Measurements from ENCODE around the gene EMC8. TPM values are rescaled to one million over a fixed set of nuclear protein-coding genes. Genes with fewer than 3 reads are reported as not detected.

Gene EMC8
- total RNA-seq, 1 donor from 2014 or later = 27.4 TPM

DNA sequence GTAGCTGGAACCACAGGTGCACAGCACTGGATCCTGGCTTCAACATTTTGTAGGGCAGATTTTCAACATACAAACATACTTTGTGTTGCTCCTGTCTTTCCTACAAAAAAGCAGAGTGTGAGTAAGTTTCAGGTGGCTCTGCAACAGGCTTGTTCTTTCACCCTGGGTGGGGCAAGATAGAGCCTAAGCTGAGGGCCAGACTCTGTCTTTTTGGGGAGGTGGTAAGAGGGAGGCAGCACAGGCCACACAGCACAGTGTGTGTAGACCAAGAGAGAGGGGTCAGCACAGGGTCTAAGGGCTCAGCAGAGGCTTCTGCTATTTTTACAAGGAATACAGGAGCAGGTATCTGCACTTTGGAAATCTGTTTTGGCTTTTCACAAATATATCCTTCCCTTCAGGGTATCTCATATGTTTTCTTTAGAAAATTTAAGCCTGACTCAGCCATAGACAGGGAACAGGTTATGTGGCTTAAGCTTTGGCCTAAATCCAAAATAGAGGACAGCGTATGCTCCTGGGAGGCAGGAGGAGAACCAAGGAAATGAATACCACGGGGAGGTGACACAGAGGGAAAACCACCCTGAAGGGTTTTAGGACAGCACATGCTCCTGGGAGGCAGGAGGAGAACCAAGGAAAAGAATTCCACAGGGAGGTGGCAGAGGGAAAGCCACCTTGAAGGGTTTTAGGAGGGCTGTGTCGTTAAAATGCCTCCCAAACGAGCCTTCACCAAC is 21.6 kb downstream of the EMC8 start:
- H3K27me3 Mint-ChIP-seq (ENCODE audit: low read depth) = no peaks in the 10 kb centered on the region
- no peak for TF ChIP-seq CTCF (IDR thresholded peaks at IDR 0.05)
- no peaks in the 10 kb centered on the region for H3K9me3 Mint-ChIP-seq (ENCODE audit: low read depth)
- no peak for DNase-seq (ENCODE audit: low spot score)
- H3K4me1 Mint-ChIP-seq (ENCODE audit: low read depth) = peaks cover 10% of the 10 kb centered on the region
- no peak overlapping the region for H3K4me3 Mint-ChIP-seq (ENCODE audit: unreplicated experiment)
- no peak overlapping the region for H3K27ac Mint-ChIP-seq (ENCODE audit: unreplicated experiment)
- H3K36me3 Mint-ChIP-seq (ENCODE audit: low read depth) = peaks cover 26% of the 10 kb centered on the region

DNA sequence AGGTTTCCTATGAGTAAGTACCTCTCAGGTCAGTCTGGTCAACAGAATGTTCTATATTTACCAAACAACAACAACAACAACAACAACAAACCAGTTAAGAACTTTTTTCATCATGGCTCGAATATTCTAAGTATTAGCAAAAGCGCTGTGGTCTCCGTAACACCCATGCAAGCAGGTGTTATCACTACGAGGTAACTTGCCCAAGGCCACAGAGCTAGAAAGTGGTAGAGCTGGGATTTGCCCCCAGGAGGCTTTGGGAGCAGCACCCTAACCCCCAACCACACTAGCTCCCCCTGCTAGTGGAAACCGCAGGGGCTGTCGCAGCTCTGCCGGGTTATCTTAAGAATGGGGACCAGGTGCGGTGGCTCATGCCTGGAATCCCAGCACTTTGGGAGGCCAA is 24.5 kb downstream of the EMC8 start:
- H3K27ac Mint-ChIP-seq (ENCODE audit: unreplicated experiment) = no peak overlapping the region
- H3K9me3 Mint-ChIP-seq (ENCODE audit: low read depth) = no peaks in the 10 kb centered on the region
- H3K27me3 Mint-ChIP-seq (ENCODE audit: low read depth) = no peaks in the 10 kb centered on the region
- peaks cover 7% of the 10 kb centered on the region for H3K4me1 Mint-ChIP-seq (ENCODE audit: low read depth)
- no peak overlapping the region for H3K4me3 Mint-ChIP-seq (ENCODE audit: unreplicated experiment)
- H3K36me3 Mint-ChIP-seq (ENCODE audit: low read depth) = peaks cover 14% of the 10 kb centered on the region
- no peak for DNase-seq (ENCODE audit: low spot score)
- no peak for TF ChIP-seq CTCF (IDR thresholded peaks at IDR 0.05)

DNA sequence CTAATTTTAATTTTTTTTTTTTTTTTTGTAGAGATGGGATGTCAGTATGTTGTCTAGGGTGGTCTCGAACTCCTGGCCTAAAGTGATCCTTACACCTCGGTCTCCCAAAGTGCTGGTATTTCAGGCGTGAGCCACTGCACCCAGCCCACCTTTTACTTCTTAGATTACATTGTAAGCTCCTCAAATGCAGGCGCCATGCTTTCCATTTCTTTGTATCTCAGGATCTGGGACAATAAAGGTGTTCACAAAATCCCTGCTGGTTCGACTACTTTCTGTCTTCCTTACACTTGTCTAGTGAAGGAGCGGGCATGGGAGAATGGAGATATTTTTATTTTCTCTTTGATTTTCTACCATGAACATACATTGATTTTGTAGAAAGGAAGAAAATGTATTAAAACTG is 25.2 kb downstream of the EMC8 start:
- Mint-ChIP-seq H3K27ac (ENCODE audit: unreplicated experiment) (no peak overlapping the region), H3K36me3 (ENCODE audit: low read depth) (peaks cover 9% of the 10 kb centered on the region), H3K4me3 (ENCODE audit: unreplicated experiment) (no peak overlapping the region), H3K9me3 (ENCODE audit: low read depth) (no peaks in the 10 kb centered on the region), H3K27me3 (ENCODE audit: low read depth) (no peaks in the 10 kb centered on the region), H3K4me1 (ENCODE audit: low read depth) (peaks cover 7% of the 10 kb centered on the region)
- DNase-seq (ENCODE audit: low spot score) = no peak
- TF ChIP-seq CTCF (IDR thresholded peaks at IDR 0.05) = no peak

DNA sequence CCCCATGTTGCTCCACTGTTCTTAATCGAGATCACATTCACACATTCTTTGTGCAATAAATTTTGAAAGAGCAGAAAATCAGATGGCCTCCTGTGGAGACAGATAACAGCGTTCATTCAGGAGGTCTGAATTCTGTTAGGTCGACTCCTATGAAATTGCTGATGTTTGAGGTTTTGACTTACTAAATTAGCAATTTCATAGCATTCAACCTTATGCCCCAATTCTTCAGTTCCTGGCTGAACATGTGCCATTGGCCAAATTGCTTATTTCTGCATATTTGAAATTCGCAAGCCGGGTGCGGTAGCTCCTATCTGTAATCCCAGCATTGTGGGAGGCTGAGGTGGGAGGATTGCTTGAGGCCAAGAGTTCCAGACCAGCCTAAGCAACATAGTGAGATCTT is 26.3 kb downstream of the EMC8 start:
- H3K4me3 Mint-ChIP-seq (ENCODE audit: unreplicated experiment) = no peak overlapping the region
- peaks cover 1% of the 10 kb centered on the region for H3K36me3 Mint-ChIP-seq (ENCODE audit: low read depth)
- no peaks in the 10 kb centered on the region for H3K27me3 Mint-ChIP-seq (ENCODE audit: low read depth)
- no peak overlapping the region for H3K27ac Mint-ChIP-seq (ENCODE audit: unreplicated experiment)
- peaks cover 6% of the 10 kb centered on the region for H3K4me1 Mint-ChIP-seq (ENCODE audit: low read depth)
- DNase-seq (ENCODE audit: low spot score) = no peak
- TF ChIP-seq CTCF (IDR thresholded peaks at IDR 0.05) = no peak
- no peaks in the 10 kb centered on the region for H3K9me3 Mint-ChIP-seq (ENCODE audit: low read depth)

GRCh38 chr16:85770741-85771140 is 28.6 kb downstream of the EMC8 start:
- Mint-ChIP-seq H3K4me3 (ENCODE audit: unreplicated experiment) (no peak overlapping the region), H3K36me3 (ENCODE audit: low read depth) (no peaks in the 10 kb centered on the region), H3K4me1 (ENCODE audit: low read depth) (peaks cover 12% of the 10 kb centered on the region), H3K27me3 (ENCODE audit: low read depth) (no peaks in the 10 kb centered on the region), H3K27ac (ENCODE audit: unreplicated experiment) (no peak overlapping the region), H3K9me3 (ENCODE audit: low read depth) (no peaks in the 10 kb centered on the region)
- TF ChIP-seq CTCF (IDR thresholded peaks at IDR 0.05) = no peak
- DNase-seq (ENCODE audit: low spot score) = no peak

Measured in chondrocyte (in vitro differentiated cells).